ENCODE measurements around the gene NUP43. TPM values are rescaled to one million over a fixed set of nuclear protein-coding genes. Genes with fewer than 3 reads are reported as not detected.
"Not testable (repeated sequence)": the region's sequence is repeated elsewhere in the genome, so short reads cannot be mapped to it uniquely, and the experiment has no call there.

Gene NUP43
- 10 to 100 TPM; 16.5 to 25.5 (median 23.8) TPM for polyA plus RNA-seq (ENCODE audit: insufficient read length in 10 of 10)
- long read RNA-seq, donor 1, partial matches to known transcripts, result 0 of 4 reads
- long read RNA-seq, donor 1, other reads (novel, unspliced or antisense), result 0 of 4 reads
- long read RNA-seq, donor 2, partial matches to known transcripts, result 0 of 1 reads
- long read RNA-seq, donor 2, other reads (novel, unspliced or antisense), result 0 of 1 reads
- long read RNA-seq, donor 3, result 0 reads
- long read RNA-seq, donor 4, partial matches to known transcripts, result 0 of 4 reads
- long read RNA-seq, donor 4, other reads (novel, unspliced or antisense), result 0 of 4 reads
- long read RNA-seq, donor 5, partial matches to known transcripts, result 0 of 3 reads
- long read RNA-seq, donor 5, other reads (novel, unspliced or antisense), result 0 of 3 reads
- long read RNA-seq, donor 6, partial matches to known transcripts, result 0 of 4 reads
- long read RNA-seq, donor 6, other reads (novel, unspliced or antisense), result 0 of 4 reads
- long read RNA-seq, donor 7, partial matches to known transcripts, result 0 of 1 reads
- long read RNA-seq, donor 7, other reads (novel, unspliced or antisense), result 0 of 1 reads
- long read RNA-seq, donor 8, partial matches to known transcripts, result 13 of 16 reads
- long read RNA-seq, donor 8, other reads (novel, unspliced or antisense), result 0 of 16 reads
- long read RNA-seq, donor 9, result 0 reads

DNA sequence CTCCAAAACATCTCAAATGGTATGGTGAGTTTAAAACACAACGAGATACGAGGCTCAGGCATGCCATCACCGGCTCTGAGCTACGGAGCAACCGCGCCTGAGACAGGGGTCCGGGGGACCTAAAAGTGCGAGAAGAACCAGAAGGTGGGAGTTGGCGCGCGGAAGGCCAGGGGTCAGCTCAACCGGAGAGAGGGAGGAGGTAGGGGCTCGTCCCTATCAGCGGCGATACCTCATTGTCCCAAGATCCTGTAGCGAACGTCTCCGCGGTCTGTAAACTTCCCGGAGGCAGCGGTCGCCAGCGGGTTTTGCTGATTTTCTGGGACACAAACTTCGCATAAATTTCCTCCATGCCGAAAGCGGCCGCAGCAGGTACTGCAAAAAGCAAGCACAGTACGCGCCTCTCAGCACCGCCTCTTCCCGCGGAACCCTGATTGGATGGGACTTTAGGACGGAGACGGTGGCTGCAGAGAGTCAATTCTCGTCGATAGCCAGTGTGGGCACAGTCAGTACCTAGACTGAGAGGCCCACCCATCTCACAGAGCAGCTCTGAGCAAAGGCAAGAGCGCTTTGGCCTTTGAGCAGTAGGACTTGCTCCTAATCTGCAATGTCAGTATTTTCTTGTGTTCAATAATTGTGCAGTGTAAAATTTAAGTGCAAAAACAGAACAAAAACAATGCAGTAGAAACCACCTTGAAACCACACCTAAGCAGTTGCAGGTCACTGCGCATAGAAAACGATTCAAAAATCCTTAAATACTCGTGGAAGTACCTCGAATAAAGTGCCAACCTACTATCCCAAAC lies at the start of gene NUP43:
NUP43 (minus strand) TSS at position 383 of the 800 bp plus-strand sequence; CDS start at position 349, 34 bp downstream.
- peak; percentile 95 to 97 (median 95) for DNase-seq

- no peak for DNase-seq
These were observed 37.2 kb upstream of the NUP43 start for GRCh38 chr6:149783551-149783950.

GRCh38 chr6:149782337-149782736 lies 36.0 kb upstream of the NUP43 start:
- DNase-seq, result no peak

DNA sequence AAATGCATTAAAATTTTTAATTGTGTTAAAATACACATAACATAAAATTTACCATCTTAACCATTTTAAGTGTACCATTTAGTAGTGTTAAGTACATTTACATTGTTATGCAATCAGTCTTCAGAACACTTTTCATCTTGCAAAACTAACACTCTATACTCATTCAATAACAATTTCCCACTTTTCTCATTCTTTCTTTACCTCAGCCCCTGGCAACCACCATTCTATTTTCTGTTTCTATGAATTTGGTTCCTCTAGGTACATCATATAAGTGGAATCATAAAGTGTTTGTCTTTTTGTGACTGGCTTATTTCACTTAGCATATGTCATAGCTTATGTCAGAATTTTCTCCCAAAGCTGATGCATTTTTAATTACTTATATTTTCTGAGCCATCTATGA lies 35.4 kb upstream of the NUP43 start:
- DNase-seq, result no peak

DNA sequence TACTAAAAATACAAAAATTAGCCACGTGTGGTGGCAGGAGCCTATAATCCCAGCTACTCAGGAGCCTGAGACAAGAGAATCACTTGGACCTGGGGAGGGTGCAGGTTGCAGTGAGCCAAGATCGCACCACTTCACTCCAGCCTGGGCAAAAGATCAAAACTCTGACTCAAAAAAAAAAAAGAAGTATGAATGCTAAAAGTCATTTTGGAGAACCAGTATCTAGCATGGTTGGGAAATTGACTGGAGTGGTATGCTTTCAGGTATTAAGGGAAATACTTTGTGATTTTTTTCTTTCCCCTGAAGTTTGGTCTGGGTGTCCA lies 33.3 kb upstream of the NUP43 start:
- no peak for DNase-seq

GRCh38 chr6:149777624-149778023 lies 31.3 kb upstream of the NUP43 start:
- no peak for DNase-seq

- no peak for DNase-seq
These were observed 25.6 kb upstream of the NUP43 start for GRCh38 chr6:149771925-149772324.

DNA sequence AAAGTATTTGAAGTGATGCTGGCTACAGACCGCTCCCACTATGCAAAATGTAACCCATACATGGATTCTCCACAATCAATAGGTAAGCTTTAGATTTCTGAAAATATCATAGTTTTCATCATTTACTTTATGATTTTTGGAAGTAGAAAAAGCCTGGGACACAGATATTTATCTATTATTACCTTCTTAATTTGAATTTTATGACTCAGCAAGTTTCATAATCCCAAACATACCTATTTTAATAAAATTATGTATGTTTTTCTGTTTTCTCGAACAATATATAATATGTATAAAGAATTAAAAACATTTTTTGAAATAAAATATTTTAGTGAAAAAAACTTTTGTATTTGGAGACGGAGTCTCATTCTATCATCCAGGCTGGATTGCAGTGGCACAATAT lies 24.9 kb upstream of the NUP43 start:
- DNase-seq, result no peak

GRCh38 chr6:149769676-149770075 lies 23.3 kb upstream of the NUP43 start:
- DNase-seq, result no peak

GRCh38 chr6:149766156-149766769 lies 19.9 kb upstream of the NUP43 start:
- peak in 2 of 3 donors; percentile 9 to 12 for DNase-seq

DNA sequence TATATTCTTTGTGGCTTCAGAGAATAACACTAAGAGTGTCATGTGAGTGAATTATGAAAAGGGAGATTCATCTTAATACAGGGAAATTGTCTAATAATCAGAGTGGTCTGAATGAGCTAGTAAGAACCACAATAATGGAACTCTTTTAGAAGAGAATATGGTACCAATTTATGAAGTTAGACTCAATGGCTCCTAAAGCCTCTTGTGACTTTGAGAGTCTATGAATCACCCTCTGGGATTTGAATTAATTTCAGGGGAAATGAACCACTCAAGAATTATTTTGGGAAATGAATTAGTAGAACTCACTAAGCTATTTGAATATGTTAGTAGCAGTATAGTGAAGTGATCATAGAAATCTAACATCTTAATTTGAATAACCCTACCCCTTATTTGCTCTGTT lies 17.5 kb upstream of the NUP43 start:
- DNase-seq, result peak in 1 of 3 donors; percentile 11

- DNase-seq, result no peak
These were observed 15.1 kb upstream of the NUP43 start for GRCh38 chr6:149761438-149761837.

GRCh38 chr6:149756261-149756636 lies 9.9 kb upstream of the NUP43 start:
- no peak for DNase-seq

DNA sequence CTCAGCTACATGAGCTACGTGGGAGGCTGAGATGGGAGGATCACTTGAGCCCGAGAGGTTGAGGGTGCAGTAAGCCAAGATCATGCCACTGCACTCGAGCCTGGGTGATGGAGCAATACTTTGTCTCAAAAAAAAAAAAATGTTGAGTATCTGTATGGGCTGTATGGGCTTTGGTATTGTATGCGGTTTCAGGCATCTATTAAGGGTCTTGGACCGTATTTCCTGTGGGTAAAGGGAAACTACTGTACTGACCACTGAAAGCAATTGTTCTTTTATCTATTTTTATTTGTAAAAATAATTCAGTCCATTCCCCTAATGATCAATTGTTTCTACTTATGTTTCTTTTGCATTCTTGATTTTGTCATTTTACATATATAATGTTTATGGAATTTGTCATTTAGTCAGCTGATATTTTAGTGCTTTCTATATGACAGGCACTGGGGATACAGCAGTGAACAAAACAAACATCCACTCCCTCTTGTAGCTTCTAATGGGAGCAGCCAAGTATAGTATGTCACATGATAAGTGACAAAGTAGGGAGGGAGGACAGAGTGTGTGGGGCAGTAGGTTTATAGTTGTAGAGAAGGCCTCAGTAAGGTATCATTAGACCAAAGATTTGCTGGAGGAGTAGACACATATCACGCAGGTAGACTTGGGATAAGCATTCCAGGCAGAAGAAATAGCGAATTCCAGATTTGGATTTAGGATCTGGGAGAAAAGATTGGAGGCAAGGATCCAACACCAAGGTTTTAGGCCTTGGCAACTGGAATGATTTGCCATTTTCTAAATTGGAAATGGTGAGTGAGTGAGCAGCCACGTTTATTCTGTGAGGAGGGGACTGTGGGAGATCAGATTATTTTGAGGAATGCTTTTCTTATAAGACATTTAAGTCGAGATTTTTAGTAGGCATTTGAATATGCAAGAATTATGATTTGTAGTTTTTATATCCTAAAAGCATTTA lies 9.3 kb upstream of the NUP43 start:
- no peak for DNase-seq

GRCh38 chr6:149754548-149754947 lies 8.2 kb upstream of the NUP43 start:
- no peak for DNase-seq

DNA sequence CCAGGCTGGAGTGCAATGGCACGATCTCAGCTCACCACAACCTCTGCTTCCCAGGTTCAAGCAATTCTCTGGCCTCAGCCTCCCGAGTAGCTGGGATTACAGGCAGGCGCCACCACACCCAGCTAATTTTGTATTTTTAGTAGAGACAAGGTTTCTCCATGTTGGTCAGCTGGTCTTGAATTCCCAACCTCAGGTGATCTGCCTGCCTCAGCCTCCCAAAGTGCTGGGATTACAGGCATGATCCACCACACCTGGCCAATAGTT lies 7.0 kb upstream of the NUP43 start:
- DNase-seq, result not testable (repeated sequence)

DNA sequence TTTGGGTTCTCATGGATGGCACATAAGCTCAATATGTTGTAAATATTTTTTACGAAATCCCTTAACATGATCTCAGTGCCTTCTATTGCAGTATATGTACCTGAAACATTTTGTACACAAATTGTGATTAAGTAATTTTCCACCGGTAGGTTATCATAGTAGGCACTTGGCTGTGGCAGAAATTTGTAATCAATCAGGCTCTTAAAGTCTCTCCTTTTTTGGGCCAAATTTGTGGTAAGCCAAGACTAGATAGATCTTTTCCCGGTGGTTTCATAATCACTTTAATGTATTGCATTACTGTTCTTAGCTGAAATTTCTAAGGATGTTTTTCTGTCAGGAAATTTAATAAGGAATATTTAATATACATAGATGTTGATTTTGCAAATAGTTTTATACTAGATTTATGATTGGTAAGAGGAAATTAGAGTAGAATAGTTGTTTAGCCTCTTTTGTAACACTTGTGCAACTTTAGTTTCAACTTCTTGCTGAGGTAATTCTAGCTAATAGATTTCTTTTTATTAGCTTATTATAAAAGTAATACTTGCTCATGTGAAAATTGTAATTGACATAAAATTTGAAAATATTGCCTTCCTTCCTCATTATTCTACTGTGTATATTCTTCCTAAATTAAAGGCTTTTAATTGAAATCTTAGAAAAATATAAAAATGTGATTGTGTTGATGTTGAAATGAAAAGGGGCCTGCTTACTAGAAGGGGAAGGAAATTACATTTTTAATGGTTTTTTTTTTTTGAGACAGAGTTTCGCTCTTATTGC lies 6.5 kb upstream of the NUP43 start:
- DNase-seq, result no peak

DNA sequence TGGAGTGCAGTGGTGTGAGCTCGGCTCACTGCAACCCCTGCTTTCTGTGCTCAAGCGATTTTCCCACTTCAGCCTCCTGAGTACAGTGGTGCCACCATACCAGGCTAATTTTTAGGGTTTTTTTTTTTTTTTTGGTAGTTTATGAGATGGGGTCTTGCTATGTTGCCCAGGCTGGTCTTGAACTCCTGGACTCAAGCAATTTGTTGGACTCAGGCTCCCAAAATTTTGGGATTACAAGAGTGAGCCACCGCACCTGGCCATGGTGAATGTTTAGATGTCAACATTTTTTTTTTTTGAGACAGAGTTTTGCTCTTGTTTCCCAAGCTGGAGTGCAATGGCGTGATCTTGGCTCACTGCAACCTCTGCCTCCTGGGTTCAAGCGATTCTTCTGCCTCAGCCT lies 5.6 kb upstream of the NUP43 start:
- not testable (repeated sequence) for DNase-seq

GRCh38 chr6:149751239-149751638 lies 4.9 kb upstream of the NUP43 start:
- DNase-seq, result no peak

DNA sequence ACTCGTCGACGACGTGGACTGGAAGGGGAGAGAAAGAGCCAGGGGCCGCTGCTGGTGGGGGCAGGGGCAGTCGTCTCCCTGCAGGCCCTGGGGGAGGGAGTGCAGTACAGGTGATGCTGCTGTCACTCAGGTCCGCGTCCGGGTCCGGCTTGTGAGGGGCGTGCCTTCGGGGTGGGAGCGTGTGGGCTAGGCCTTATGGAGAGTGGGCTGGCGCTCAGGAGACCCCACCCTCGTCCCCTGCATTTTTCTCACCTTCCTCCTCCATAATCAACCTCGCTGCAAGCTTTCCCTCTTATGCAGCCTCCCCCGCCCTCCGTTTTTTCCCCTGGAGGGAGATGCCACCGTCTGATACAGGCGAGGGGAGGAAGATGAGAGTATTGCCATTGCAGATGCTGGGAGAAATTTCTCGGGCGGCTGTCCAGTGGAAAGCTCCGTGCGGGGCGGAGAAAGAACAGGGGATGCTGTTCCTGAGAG lies 3.8 kb upstream of the NUP43 start:
- DNase-seq, result peak; percentile 25 to 76 (median 47)

Data from muscle of back (tissue), 13 donors.